Measurements from ENCODE around the gene STX1A.

- TF ChIP-seq CTCF (IDR thresholded peaks at IDR 0.05; ENCODE audit: low read length) (no peak), EZH2 (IDR thresholded peaks at IDR 0.05; ENCODE audit: borderline replicate concordance, low read length) (no peak)
Observed at GRCh38 chr7:73728551-73728950, 9.1 kb upstream of the STX1A start.

All from OCI-LY1 (cell line).